DMS53 (cell line): ENCODE measurements around the gene DDX54.

Experiments used
- DNase-seq: peaks from one replicate; lab custom pipeline; 2025; lab: John Stamatoyannopoulos, UW

DDX54 gene, protein sequence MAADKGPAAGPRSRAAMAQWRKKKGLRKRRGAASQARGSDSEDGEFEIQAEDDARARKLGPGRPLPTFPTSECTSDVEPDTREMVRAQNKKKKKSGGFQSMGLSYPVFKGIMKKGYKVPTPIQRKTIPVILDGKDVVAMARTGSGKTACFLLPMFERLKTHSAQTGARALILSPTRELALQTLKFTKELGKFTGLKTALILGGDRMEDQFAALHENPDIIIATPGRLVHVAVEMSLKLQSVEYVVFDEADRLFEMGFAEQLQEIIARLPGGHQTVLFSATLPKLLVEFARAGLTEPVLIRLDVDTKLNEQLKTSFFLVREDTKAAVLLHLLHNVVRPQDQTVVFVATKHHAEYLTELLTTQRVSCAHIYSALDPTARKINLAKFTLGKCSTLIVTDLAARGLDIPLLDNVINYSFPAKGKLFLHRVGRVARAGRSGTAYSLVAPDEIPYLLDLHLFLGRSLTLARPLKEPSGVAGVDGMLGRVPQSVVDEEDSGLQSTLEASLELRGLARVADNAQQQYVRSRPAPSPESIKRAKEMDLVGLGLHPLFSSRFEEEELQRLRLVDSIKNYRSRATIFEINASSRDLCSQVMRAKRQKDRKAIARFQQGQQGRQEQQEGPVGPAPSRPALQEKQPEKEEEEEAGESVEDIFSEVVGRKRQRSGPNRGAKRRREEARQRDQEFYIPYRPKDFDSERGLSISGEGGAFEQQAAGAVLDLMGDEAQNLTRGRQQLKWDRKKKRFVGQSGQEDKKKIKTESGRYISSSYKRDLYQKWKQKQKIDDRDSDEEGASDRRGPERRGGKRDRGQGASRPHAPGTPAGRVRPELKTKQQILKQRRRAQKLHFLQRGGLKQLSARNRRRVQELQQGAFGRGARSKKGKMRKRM

DNA sequence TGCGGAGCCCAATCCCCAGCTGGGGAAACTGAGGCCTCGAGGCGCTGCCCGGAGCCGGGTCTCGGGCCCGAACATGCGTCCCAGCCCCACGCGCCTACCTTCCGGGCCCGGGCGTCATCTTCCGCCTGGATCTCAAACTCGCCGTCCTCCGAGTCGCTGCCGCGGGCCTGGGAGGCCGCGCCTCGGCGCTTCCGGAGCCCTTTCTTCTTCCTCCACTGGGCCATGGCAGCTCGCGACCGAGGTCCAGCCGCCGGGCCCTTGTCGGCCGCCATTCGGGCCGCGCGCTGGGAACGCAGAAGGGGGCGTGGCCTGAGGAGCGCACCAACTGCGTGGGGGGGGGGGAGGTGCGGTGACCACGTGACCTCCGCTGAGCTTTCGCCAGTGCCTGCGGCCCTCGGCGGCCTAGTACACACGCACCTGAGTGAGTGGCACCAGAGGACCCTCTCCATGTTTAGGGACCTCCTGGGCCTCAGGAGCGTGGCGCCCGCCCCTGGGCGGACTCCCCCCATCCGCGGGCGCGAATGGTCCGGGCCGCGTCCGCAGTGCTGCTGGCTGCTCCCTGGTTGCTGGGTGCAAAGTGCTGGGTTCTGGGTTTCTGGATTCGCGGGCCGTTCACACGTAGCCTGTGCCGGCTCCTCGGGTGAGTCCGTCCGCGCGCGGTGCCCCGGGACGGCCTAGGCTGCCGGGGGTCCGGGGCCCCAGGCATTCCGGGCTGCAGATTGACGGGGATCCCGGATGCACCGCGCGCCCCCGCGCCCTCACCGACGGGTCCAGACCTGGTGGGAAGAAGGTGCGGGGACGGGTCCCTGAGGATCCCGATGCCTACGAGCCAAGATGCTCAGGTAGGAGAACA lies at the start of gene DDX54, which contains the start of gene RITA1:
Gene DDX54 (minus strand): TSS at position 299 of the 853 bp plus-strand sequence. CDS start 27 bp downstream, at position 272.
Gene RITA1 (plus strand): TSS at position 542 of the 853 bp plus-strand sequence. CDS start 1,026 bp downstream, outside the sequence.
- DNase-seq = peak; percentile 94

DNA sequence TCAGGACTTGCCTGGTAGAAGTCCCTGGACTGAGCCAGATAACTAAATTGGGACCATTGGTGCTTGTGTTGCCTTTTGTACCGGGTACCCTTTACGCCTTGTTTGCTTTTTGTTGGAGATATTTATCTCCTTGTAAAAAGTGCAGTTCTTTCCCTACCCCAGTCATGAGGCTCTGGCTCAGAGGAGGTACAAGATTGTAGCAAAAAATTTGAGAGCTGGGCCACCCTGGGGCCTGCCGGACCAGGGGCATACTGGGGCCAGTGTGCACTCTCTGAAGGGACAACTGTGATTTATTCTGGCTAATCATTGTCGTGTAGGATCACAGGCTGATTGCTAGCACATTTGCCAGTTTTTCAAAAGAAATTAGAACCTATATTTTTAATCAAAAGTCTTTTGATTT lies 49.2 kb upstream of the DDX54 start:
- no peak for DNase-seq

DNA sequence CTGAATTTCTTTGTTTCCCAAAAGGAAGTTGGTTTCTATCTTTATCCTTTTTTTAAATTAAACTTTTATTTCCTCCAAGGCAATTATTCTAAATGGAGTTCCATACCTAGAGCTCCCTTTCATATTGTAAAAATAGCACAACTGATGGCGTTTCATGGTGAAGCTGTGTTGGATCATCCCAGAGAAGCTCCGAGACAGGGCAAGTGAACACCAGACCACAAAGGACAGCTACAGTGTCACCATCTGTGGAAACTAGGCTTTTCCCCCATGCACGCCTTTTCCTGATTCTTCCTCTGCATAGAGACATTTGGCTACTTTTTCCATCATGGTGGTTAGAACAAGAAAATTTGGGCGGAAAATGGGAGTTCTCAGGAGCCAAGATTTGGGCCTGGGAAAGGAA lies 48.7 kb upstream of the DDX54 start:
- no peak for DNase-seq

- DNase-seq = peak; percentile 98
Measured at GRCh38 chr12:113232840-113233585, 47.7 kb upstream of the DDX54 start.

DNA sequence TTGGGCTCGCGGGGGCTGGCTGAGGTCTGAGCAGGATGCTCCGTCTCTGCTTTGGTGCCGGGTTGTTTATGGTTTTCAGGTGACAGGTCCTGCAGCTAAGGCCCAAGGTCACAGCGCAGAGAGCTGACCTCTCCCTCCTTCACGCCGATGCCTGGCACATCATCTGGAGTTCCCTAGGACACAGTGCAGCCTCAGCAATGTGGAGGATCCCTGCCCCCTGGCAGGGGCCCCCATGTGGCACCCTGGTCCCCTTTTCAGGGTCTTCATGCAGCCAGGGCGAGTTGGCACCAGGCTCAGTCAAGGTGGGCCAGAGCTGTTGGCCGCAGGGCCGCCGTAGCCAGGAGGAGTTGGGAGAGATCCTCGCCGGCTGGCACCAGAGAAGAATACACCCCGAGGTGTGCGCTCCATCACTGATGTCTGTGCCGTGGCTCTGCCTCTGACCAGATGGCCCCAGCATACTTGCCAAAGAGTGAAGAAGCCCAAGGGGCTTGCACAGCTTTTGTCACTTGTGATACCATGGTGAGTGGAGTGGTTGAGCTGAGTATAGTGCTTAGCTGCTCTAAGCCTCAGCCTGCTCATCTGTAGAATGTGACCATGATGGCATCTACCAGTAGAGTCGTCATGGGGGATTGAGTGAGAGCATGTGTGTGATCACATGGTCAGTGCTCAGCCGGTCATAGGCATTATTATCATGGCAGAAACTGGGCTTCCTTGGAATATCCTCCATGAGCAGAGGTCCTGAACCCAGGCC lies 47.0 kb upstream of the DDX54 start:
- no peak for DNase-seq

DNA sequence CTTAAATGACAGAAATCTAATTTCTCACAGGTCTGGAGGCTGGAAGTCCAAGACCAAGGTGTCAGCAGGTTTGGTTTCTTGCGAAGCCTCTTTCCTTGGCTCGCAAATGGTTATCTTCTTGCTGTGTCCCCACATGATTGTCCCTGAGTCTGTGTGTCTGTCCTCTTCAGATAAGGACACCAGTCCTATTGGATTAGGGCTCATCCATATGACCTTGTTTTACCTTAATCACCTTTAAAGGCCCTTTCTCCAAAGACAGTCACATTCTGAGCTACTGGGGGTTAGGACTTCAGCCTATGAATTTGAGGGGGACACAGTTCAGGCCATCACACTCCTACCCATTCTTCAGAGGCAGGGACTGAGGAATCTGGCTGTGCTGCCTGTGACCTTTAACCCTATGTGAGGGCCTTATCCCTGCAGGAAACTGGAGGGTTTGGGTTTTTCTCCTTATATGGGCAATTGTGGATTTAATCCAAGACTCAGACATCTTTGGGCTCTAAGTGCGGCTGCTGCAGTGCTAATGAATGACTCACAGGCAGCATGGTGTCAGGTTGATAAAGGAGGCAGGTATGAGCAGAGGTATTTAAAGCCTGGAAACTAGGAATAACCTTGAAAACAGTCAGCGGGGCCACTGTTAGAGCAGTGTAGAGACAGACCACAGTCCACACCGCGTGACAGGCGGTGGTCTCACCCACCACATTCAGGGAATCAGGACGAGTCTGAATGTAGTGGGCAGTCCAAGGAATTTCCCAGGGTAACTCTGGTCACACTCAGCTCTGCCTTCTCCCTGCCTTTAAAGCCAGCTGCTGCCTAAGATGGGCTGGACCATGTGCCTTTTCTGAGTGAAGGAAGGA lies 46.2 kb upstream of the DDX54 start:
- DNase-seq = peak; percentile 95

- DNase-seq = peak; percentile 53
Measured at GRCh38 chr12:113230315-113231234, 45.3 kb upstream of the DDX54 start.

- peak; percentile 46 for DNase-seq
Measured at GRCh38 chr12:113228394-113229028, 43.2 kb upstream of the DDX54 start.

DNA sequence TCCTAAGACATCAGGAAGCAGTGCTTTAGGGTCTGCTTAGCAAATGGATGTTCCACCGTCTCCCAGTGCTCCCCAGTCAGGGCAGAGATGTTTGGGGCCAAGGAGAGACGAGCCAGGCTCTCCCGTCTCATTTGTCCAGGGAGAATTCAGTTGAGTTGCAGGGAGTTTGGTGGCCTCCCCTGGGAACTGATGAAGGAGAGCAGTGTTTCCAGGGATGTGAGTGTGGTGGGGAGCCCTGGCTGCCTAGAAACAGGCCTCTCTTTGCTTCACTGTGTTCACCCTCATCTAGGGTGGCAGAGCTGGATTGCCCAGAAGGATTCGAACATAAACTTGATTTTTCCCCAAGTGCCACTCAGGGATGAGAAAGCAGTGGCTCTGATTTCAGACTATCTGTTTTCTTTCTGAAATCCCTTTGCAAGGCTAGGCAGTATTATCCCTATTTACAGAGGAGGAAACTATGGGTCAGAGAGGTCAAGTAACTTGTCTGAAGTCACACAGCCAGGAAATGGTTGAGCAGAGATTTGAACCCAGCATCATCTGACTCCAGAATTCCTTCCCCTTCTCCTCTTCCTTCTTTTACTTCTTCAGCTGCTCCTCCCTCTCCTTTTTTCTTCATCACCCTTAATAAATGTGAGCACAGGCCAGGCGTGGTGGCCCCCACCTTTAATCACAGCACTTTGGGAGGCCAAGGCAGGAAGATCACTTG lies 42.6 kb upstream of the DDX54 start:
- DNase-seq = no peak

GRCh38 chr12:113226696-113227568 lies 41.7 kb upstream of the DDX54 start:
- no peak for DNase-seq

DNA sequence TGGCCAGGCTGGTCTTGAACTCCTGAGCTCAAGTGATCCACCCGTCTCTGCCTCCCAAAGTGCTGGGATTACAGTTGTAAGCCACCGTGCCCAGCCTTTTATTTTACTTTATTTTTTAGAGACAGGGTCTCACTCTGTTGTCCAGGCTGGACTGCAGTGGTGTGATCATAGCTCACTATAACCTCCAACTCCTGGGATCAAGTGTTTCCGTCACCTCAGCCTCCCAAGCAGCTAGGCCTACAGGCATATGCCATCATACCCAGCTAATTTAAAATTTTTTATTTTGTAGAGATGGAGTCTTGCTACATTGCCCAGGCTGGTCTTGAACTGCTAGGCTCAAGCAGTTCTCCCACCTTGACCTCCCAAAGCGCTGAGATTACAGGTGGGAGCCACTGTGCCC lies 39.7 kb upstream of the DDX54 start:
- no peak for DNase-seq

DNA sequence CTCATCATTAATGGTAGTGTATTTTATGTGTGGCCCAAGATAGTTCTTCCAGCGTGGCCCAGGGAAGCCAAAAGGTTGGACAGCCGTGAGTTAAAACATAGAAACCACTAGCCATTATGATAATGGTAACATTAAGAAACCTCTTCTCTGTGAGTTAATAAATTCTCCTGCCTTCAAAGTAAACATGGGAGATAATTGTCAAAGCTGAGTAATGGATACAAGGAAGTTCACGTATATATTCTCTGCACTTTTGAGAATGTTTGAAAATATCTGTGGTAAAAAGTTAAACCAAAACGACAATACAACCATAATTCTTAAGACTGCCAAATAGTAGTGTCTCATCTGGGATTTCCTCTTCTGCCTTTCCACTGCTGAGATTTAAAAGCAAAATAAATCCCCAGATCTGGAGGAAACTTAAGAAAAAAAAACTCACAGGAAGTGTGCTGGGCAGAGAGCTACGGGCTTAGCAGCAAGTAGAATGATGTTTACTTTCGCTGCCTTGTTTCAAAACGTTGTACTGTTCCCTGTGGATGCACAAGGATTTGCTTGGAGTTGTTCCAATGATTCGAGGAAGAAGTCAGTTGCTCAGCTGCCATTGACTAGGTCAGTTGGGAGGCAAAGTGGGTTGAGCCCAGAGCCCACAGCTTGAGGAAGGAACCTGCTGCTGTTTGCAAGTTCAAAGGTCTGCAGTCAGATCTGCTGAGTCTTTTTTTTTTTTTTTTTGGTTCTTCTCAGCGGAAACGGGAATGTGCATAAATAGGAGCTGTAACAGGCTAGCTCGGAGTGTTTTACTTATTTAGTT lies 37.7 kb upstream of the DDX54 start:
- DNase-seq = peak; percentile 98

GRCh38 chr12:113221997-113222729 lies 36.9 kb upstream of the DDX54 start:
- peak; percentile 91 for DNase-seq

- peak; percentile 100 for DNase-seq
Measured at GRCh38 chr12:113221181-113221996, 36.1 kb upstream of the DDX54 start, which contains the start of gene TPCN1. TPCN1 (plus strand) TSS chr12:113221464; CDS start chr12:113226853, 5,389 bp downstream.
